HuH-7 (cell line): ENCODE data around the gene NPIPB8.
"Not testable (repeated sequence)": the region's sequence is repeated elsewhere in the genome, so short reads cannot be mapped to it uniquely, and the experiment has no call there.

ENCODE experiments used
- DNase-seq: peaks from one replicate; pipeline ENCODE4 v3.0.0; 2011; ENCODE audit warnings: low spot score

NPIPB8 gene

DNA sequence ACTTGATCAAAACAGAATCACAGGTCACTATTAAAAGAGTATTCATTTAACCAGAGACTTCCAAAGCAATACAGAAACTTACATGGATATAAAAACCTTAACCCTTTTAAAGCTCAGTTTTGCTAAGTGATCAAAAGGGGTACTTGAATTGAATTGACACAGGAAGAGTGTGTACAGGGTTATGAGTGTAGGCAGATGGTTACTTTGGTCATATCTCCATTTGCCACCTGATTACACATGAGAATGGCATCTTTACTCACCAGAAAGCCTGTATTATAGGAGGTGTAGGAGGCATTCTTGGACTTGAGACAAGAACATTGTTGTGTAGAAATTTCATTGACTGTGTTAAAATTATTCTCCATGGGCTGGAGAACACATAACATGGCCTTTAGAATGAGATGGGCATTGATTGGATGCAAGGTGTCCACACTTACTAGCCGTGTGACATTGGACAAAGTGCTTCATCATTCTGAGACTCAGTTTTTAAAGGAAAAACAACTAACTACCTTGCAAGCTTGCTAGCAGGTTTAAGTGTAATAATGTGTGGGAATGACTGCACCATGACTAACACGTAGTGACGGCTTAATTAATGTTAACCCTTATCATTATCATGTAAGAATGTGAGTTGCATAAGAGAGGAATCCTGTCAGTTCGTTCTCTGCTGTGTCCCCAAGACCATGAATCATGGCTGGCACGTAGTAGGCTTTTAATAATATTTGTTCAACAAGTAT, 1.6 kb upstream of the NPIPB8 start:
- DNase-seq, result not testable (repeated sequence)

GRCh38 chr16:28638359-28638758, 494 bp downstream of the NPIPB8 start:
- not testable (repeated sequence) for DNase-seq

GRCh38 chr16:28639959-28640358, 2.1 kb downstream of the NPIPB8 start:
- not testable (repeated sequence) for DNase-seq

DNA sequence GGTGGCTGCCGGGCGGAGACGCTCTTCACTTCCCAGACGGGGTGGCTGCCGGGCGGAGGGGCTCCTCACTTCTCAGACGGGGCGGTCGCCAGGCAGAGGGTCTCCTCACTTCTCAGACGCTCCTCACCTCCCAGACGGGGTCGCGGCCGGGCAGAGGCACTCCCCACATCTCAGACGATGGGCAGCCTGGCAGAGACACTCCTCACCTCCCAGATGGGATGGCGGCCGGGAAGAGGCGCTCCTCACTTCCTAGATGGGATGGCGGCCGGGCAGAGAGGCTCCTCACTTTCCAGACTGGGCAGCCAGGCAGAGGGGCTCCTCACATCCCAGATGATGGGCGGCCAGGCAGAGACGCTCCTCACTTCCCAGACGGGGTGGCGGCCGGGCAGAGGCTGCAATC, 28.4 kb downstream of the NPIPB8 start:
- not testable (repeated sequence) for DNase-seq

DNA sequence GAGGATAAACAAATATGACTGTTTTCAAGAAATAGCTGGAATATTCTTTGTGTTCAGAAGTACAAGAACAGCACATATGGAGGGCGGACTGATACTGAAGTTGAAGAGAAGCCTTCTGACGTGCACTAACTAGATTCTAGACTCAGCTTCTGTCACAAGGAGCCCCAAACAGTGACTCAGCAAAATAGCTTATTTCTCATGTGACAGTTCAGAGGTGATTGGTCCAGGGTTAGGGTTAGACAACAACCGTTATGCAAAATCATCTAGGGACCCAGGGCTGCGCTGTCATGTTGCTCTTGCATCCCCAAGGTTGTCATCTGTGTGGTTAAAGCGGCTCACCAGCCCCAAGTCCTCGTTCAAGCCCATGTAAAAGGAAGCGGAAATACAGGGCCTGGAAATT, 29.6 kb downstream of the NPIPB8 start:
- not testable (repeated sequence) for DNase-seq

DNA sequence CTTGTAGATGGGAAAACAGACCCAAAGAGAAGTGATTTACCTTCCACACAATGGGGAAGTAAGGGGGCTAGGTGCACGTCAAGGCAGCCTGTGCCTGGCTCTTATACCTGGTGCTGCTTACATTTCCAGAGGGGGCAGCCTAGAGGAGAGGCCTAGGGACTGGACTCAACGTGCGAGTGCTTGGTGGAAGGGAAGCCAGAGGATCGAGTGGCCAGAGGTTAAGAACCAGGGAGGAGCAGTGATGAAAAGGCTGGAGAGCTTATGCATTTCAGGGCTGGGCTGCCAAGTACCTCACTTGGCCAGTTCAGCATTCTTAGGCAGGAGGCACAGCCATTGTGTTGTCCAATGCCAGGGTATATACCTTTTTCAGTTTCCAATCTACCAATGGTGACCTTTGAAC, 30.3 kb downstream of the NPIPB8 start:
- DNase-seq, result not testable (repeated sequence)

GRCh38 chr16:28688327-28688952, 50.6 kb downstream of the NPIPB8 start:
- DNase-seq, result not testable (repeated sequence)

DNA sequence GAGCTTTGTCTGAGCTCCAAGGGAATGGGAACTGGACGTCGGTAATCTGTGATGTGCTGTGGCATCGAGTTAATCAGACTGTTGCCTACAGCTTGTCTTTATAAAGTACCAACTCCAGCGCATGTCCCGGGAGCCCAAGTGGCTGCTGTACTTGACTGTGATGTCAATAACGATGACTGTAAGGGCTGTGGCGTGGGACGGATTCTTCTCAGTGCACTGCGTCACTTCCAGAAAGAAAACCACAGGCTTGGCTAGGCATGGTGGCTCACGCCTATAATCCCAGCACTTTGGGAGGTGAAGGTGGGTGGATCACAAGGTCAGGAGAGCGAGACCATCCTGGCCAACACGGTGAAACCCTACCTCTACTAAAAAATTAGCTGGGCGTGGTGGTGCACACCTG, 51.6 kb downstream of the NPIPB8 start:
- DNase-seq, result not testable (repeated sequence)

DNA sequence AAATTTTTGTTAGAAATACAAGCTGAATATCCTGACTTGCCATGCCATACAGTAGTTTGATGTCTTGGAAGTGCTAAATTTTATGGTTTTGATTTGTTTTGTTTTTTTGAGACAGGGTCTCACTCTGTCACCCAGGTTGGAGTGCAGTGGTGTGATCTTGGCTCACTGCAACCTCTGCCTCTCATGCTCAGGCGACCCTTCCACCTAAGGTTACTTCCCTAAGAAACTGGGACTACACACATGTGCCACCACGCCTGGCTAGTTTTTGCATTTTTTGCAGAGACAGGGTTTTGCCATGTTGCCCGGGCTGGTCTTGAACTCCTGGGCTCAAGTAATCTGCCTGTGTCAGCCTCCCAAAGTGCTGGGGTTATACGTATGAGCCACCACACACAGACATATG, 53.9 kb downstream of the NPIPB8 start:
- not testable (repeated sequence) for DNase-seq

DNA sequence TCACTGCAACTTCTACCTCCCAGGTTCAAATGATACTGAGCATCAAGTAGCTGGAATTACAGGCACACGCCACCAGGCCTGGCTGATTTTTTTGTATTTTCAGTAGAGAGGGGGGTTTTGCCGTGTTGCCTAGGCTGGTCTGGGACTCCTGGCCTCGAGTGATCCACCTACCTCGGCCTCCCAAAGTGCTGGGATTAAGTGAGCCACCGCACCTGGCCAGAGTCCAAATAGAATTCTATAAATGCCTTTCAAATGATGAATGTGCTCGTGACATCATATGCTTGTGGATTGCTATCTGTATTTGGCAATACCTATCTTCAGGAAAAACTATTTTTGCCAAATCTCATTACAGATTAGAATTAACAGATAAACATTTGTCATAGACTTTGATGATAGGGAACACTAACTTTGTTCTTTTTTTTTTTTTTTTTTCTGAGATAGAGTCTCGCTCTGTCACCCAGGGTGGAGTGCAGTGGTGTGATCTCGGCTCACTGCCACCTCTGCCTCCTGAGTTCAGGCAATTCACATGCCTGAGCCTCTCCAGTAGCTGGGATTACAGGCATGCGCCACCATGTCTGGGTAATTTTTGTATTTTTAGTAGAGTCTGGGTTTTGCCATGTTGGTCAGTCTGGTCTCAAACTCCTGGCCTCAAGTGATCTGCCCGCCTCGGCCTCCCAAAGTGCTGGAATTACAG, 55.5 kb downstream of the NPIPB8 start:
- not testable (repeated sequence) for DNase-seq

DNA sequence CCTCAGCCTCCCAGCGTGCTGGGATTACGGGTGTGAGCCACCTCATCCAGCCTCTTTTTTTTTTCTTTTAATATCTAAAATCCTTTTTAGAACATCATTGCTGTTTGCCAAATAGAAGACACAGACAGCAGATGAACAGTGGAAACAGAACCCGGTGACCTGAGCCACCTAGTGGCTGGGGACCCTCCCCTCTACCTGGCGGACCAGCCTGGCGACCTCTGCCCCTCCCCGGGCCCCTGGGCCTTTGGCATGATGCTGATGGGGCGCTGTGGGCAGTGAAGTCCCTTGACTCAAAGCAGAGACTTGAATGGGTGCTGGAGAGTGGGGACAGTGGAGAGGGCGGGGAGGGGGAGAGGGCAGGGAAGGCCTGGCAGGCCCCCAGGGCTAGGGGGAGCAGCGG, 61.9 kb downstream of the NPIPB8 start:
- DNase-seq, result not testable (repeated sequence)

- not testable (repeated sequence) for DNase-seq
Measured at GRCh38 chr16:28700349-28700748, 62.5 kb downstream of the NPIPB8 start.

DNA sequence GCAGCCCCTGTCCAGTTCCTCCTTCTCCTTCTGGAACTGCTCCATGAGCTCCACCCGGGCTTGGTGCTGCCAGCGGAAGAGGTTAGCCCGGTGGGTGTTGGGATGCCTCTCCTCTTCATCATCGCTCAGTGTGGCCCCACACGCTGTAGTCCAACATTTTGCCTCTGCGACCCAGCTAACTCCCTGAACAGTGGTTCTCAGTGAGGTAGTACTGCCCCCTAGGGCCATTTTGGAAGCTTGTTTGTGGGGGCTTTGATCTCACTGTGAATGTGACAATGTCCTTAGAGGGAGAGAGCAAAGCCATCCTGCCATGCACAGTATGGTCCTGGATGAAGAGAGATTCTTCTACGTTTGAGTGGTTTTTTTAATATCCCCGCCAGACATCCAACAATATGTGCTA, 63.5 kb downstream of the NPIPB8 start:
- not testable (repeated sequence) for DNase-seq

- DNase-seq, result not testable (repeated sequence)
Measured at GRCh38 chr16:28704246-28704645, 66.4 kb downstream of the NPIPB8 start.
